ENCODE results near the gene SLC22A23.

SLC22A23 gene

DNA sequence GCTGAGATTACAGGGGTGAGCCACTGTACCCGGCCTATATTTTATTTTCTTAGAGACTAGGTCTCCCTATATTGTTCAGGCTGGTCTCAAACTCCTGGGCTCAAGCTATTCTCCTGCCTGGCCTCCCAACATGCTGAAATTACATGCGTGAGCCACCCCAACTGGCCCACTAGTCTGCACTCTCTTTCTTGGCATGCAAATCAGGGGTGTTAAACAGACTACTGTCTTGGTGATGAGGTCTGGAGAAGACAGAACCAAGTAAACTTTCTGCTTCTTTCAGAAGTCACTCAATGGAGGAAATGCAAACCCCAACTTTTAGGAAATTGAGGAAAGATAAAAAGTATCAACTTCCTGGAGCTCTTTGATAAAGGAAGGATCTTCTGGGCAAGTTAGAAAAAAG is 221.4 kb downstream of the SLC22A23 start:
- Histone ChIP-seq H3K4me3 (ENCODE audit: insufficient read length, low read depth) (no peak overlapping the region), H3K9me3 (ENCODE audit: insufficient read depth, low read length) (no peaks in the 10 kb centered on the region), H3K9ac (ENCODE audit: insufficient read length, low read depth) (no peak overlapping the region), H3K36me3 (ENCODE audit: insufficient read depth, insufficient read length, low read length) (no peaks in the 10 kb centered on the region), H3K4me1 (ENCODE audit: insufficient read depth, insufficient read length) (no peaks in the 10 kb centered on the region), H3K27me3 (ENCODE audit: insufficient read depth, insufficient read length) (peaks cover 20% of the 10 kb centered on the region)
- TF ChIP-seq SUZ12 (IDR thresholded peaks at IDR 0.05; ENCODE audit: extremely low read depth, insufficient read depth, insufficient read length) (no peak), YY1 (IDR thresholded peaks at IDR 0.05; ENCODE audit: insufficient read depth, insufficient read length) (no peak), ZNF274 (IDR thresholded peaks at IDR 0.05; ENCODE audit: low read depth, low read length) (no peak)
- DNase-seq (ENCODE audit: low read depth, low spot score): no peak

GRCh38 chr6:3233904-3234303 is 222.9 kb downstream of the SLC22A23 start:
- H3K36me3 ChIP-seq (ENCODE audit: insufficient read depth, insufficient read length, low read length): no peaks in the 10 kb centered on the region
- TF ChIP-seq ZNF274 (IDR thresholded peaks at IDR 0.05; ENCODE audit: low read depth, low read length): no peak
- TF ChIP-seq SUZ12 (IDR thresholded peaks at IDR 0.05; ENCODE audit: extremely low read depth, insufficient read depth, insufficient read length): no peak
- TF ChIP-seq YY1 (IDR thresholded peaks at IDR 0.05; ENCODE audit: insufficient read depth, insufficient read length): no peak
- DNase-seq (ENCODE audit: low read depth, low spot score): no peak
- no peak overlapping the region for H3K4me3 ChIP-seq (ENCODE audit: insufficient read length, low read depth)
- H3K9ac ChIP-seq (ENCODE audit: insufficient read length, low read depth): no peak overlapping the region
- H3K4me1 ChIP-seq (ENCODE audit: insufficient read depth, insufficient read length): no peaks in the 10 kb centered on the region
- no peaks in the 10 kb centered on the region for H3K9me3 ChIP-seq (ENCODE audit: insufficient read depth, low read length)
- H3K27me3 ChIP-seq (ENCODE audit: insufficient read depth, insufficient read length): peaks cover 36% of the 10 kb centered on the region

GRCh38 chr6:3233321-3233720 is 223.5 kb downstream of the SLC22A23 start:
- no peak for DNase-seq (ENCODE audit: low read depth, low spot score)
- Histone ChIP-seq H3K9ac (ENCODE audit: insufficient read length, low read depth) (no peak overlapping the region), H3K4me1 (ENCODE audit: insufficient read depth, insufficient read length) (no peaks in the 10 kb centered on the region), H3K36me3 (ENCODE audit: insufficient read depth, insufficient read length, low read length) (no peaks in the 10 kb centered on the region), H3K9me3 (ENCODE audit: insufficient read depth, low read length) (no peaks in the 10 kb centered on the region), H3K27me3 (ENCODE audit: insufficient read depth, insufficient read length) (peaks cover 39% of the 10 kb centered on the region), H3K4me3 (ENCODE audit: insufficient read length, low read depth) (no peak overlapping the region)
- TF ChIP-seq ZNF274 (IDR thresholded peaks at IDR 0.05; ENCODE audit: low read depth, low read length) (no peak), YY1 (IDR thresholded peaks at IDR 0.05; ENCODE audit: insufficient read depth, insufficient read length) (no peak), SUZ12 (IDR thresholded peaks at IDR 0.05; ENCODE audit: extremely low read depth, insufficient read depth, insufficient read length) (no peak)

DNA sequence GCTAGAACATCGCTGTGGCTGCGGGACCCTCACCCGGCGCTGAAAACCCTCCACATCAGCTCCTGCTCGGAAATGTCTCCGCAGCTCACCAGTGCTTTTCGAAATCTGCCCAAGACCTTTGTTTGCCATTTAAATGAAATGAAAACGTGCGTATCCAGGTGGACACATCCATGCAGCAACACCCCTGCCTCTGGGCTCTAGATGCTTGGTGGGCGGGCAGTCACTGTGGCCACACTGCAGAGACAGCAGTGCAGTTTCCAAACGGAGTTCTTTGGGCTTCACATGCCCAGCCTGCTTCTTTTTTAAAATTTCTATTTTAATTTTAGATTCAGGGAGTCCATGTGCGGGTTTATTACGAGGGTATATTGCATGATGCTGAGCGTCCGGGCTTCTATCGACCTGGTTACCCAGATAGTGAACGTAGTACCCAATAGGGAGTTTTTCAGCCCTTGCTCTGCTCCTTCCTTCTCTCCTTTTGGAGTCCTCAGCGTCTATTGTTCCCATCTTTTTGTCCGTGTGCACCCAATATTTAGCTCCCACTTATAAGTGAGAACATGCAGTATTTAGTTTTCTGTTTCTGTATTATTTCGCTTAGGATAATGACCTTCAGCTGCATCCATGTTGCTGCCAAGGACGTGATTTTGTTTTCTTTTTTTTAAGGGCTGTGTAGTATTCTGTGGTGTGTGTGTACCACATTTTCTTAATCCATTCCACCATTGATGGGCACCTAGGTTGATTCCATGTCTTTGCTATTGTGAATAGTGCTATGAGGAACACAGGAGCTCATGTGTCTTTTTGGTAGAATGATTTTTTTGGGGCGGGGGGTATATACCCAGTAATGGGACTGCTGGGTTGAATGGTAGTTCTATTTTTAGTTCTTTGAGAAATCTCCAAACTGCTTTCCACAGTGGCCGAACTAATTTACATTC is 224.6 kb downstream of the SLC22A23 start:
- Histone ChIP-seq H3K9ac (ENCODE audit: insufficient read length, low read depth) (peak overlapping the region; percentile 79), H3K4me3 (ENCODE audit: insufficient read length, low read depth) (peak overlapping the region; percentile 60), H3K36me3 (ENCODE audit: insufficient read depth, insufficient read length, low read length) (no peaks in the 10 kb centered on the region), H3K27me3 (ENCODE audit: insufficient read depth, insufficient read length) (peaks cover 39% of the 10 kb centered on the region), H3K4me1 (ENCODE audit: insufficient read depth, insufficient read length) (no peaks in the 10 kb centered on the region), H3K9me3 (ENCODE audit: insufficient read depth, low read length) (no peaks in the 10 kb centered on the region)
- no peak for TF ChIP-seq SUZ12 (IDR thresholded peaks at IDR 0.05; ENCODE audit: extremely low read depth, insufficient read depth, insufficient read length)
- no peak for TF ChIP-seq YY1 (IDR thresholded peaks at IDR 0.05; ENCODE audit: insufficient read depth, insufficient read length)
- no peak for TF ChIP-seq ZNF274 (IDR thresholded peaks at IDR 0.05; ENCODE audit: low read depth, low read length)
- no peak for DNase-seq (ENCODE audit: low read depth, low spot score)

GRCh38 chr6:3231247-3232016 is 225.4 kb downstream of the SLC22A23 start:
- peaks cover 39% of the 10 kb centered on the region for H3K27me3 ChIP-seq (ENCODE audit: insufficient read depth, insufficient read length)
- H3K4me3 ChIP-seq (ENCODE audit: insufficient read length, low read depth): peak overlapping the region; percentile 60
- H3K9me3 ChIP-seq (ENCODE audit: insufficient read depth, low read length): no peaks in the 10 kb centered on the region
- TF ChIP-seq ZNF274 (IDR thresholded peaks at IDR 0.05; ENCODE audit: low read depth, low read length) (no peak), YY1 (IDR thresholded peaks at IDR 0.05; ENCODE audit: insufficient read depth, insufficient read length) (peak; percentile 50)
- no peaks in the 10 kb centered on the region for H3K4me1 ChIP-seq (ENCODE audit: insufficient read depth, insufficient read length)
- peaks cover 5% of the 10 kb centered on the region for H3K36me3 ChIP-seq (ENCODE audit: insufficient read depth, insufficient read length, low read length)
- peak; percentile 66 for DNase-seq (ENCODE audit: low read depth, low spot score)
- peak overlapping the region; percentile 79 for H3K9ac ChIP-seq (ENCODE audit: insufficient read length, low read depth)

DNA sequence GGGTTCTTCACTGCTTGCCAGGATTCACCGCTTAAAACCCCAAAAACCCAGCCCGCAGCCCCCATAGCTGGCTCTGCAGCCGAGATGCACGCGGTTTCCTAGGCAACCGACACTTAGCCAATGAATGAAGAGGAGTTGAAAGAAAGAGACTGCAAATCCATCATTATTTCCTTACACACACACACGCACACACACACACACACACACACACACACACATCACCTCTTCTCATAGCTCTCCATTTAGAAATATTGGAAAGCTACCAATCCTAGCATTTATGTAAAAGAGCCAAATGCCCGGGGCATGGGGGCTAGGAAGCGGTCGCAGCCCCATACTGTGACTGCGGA is 226.0 kb downstream of the SLC22A23 start:
- Histone ChIP-seq H3K4me1 (ENCODE audit: insufficient read depth, insufficient read length) (no peaks in the 10 kb centered on the region), H3K4me3 (ENCODE audit: insufficient read length, low read depth) (peak overlapping the region; percentile 60), H3K9me3 (ENCODE audit: insufficient read depth, low read length) (no peaks in the 10 kb centered on the region), H3K36me3 (ENCODE audit: insufficient read depth, insufficient read length, low read length) (peaks cover 11% of the 10 kb centered on the region), H3K27me3 (ENCODE audit: insufficient read depth, insufficient read length) (peaks cover 39% of the 10 kb centered on the region), H3K9ac (ENCODE audit: insufficient read length, low read depth) (peak overlapping the region; percentile 79)
- TF ChIP-seq ZNF274 (IDR thresholded peaks at IDR 0.05; ENCODE audit: low read depth, low read length) (no peak), SUZ12 (IDR thresholded peaks at IDR 0.05; ENCODE audit: extremely low read depth, insufficient read depth, insufficient read length) (no peak), YY1 (IDR thresholded peaks at IDR 0.05; ENCODE audit: insufficient read depth, insufficient read length) (no peak)
- no peak for DNase-seq (ENCODE audit: low read depth, low spot score)
